ENCODE results near the gene XBP1.

XBP1 gene

GRCh38 chr22:28835630-28836189 is 35.3 kb upstream of the XBP1 start:
- Histone ChIP-seq H4K20me1 (ENCODE audit: insufficient read depth, low read length, poor library complexity, severe bottlenecking) (no peaks in the 10 kb centered on the region), H3K4me3 (ENCODE audit: low read length, poor library complexity, severe bottlenecking) (no peak overlapping the region), H3K27me3 (ENCODE audit: insufficient read depth, low read length, poor library complexity, severe bottlenecking) (no peaks in the 10 kb centered on the region), H3K4me1 (ENCODE audit: insufficient read depth, low read length, poor library complexity, severe bottlenecking) (peaks cover 22% of the 10 kb centered on the region), H3K9ac (ENCODE audit: low read depth, low read length, poor library complexity, severe bottlenecking) (no peak overlapping the region), H3K36me3 (ENCODE audit: insufficient read depth, low read length) (no peaks in the 10 kb centered on the region), H3F3A (ENCODE audit: low read depth) (no peaks in the 10 kb centered on the region), H3K79me2 (ENCODE audit: insufficient read depth, low read length) (no peaks in the 10 kb centered on the region), H3K9me3 (ENCODE audit: insufficient read depth, low read depth, low read length) (no peaks in the 10 kb centered on the region), H3K4me2 (ENCODE audit: low read depth, low read length, poor library complexity, severe bottlenecking) (no peak overlapping the region), H3K9me2 (replicated peaks; ENCODE audit: low read depth, low read length) (no peaks in the 10 kb centered on the region), H2AFZ (ENCODE audit: low read length) (no peak overlapping the region)
- no peak for TF ChIP-seq EZH2phosphoT487 (IDR thresholded peaks at IDR 0.05; ENCODE audit: borderline replicate concordance)
- no peak for TF ChIP-seq CTCF (conservative IDR thresholded peaks at IDR 0.05; ENCODE audit: low read length)

- no peaks in the 10 kb centered on the region for H3K79me2 ChIP-seq (ENCODE audit: insufficient read depth, low read length)
- no peaks in the 10 kb centered on the region for H3F3A ChIP-seq (ENCODE audit: low read depth)
- H3K9me3 ChIP-seq (ENCODE audit: insufficient read depth, low read depth, low read length): no peaks in the 10 kb centered on the region
- H3K9ac ChIP-seq (ENCODE audit: low read depth, low read length, poor library complexity, severe bottlenecking): no peak overlapping the region
- no peaks in the 10 kb centered on the region for H3K9me2 ChIP-seq (replicated peaks; ENCODE audit: low read depth, low read length)
- no peak overlapping the region for H3K4me2 ChIP-seq (ENCODE audit: low read depth, low read length, poor library complexity, severe bottlenecking)
- H3K4me3 ChIP-seq (ENCODE audit: low read length, poor library complexity, severe bottlenecking): no peak overlapping the region
- no peaks in the 10 kb centered on the region for H4K20me1 ChIP-seq (ENCODE audit: insufficient read depth, low read length, poor library complexity, severe bottlenecking)
- peaks cover 30% of the 10 kb centered on the region for H3K4me1 ChIP-seq (ENCODE audit: insufficient read depth, low read length, poor library complexity, severe bottlenecking)
- H3K36me3 ChIP-seq (ENCODE audit: insufficient read depth, low read length): no peaks in the 10 kb centered on the region
- H2AFZ ChIP-seq (ENCODE audit: low read length): no peak overlapping the region
- TF ChIP-seq EZH2phosphoT487 (IDR thresholded peaks at IDR 0.05; ENCODE audit: borderline replicate concordance) (no peak), CTCF (conservative IDR thresholded peaks at IDR 0.05; ENCODE audit: low read length) (no peak)
- H3K27me3 ChIP-seq (ENCODE audit: insufficient read depth, low read length, poor library complexity, severe bottlenecking): no peaks in the 10 kb centered on the region
These were observed 33.0 kb upstream of the XBP1 start for GRCh38 chr22:28833276-28833923.

- H3K79me2 ChIP-seq (ENCODE audit: insufficient read depth, low read length): no peaks in the 10 kb centered on the region
- TF ChIP-seq EZH2phosphoT487 (IDR thresholded peaks at IDR 0.05; ENCODE audit: borderline replicate concordance) (no peak), CTCF (conservative IDR thresholded peaks at IDR 0.05; ENCODE audit: low read length) (no peak)
- H3K9ac ChIP-seq (ENCODE audit: low read depth, low read length, poor library complexity, severe bottlenecking): no peak overlapping the region
- H3F3A ChIP-seq (ENCODE audit: low read depth): no peaks in the 10 kb centered on the region
- peaks cover 25% of the 10 kb centered on the region for H3K4me1 ChIP-seq (ENCODE audit: insufficient read depth, low read length, poor library complexity, severe bottlenecking)
- H3K9me3 ChIP-seq (ENCODE audit: insufficient read depth, low read depth, low read length): no peaks in the 10 kb centered on the region
- H3K4me3 ChIP-seq (ENCODE audit: low read length, poor library complexity, severe bottlenecking): no peak overlapping the region
- no peaks in the 10 kb centered on the region for H3K9me2 ChIP-seq (replicated peaks; ENCODE audit: low read depth, low read length)
- no peak overlapping the region for H3K4me2 ChIP-seq (ENCODE audit: low read depth, low read length, poor library complexity, severe bottlenecking)
- no peak overlapping the region for H2AFZ ChIP-seq (ENCODE audit: low read length)
- H4K20me1 ChIP-seq (ENCODE audit: insufficient read depth, low read length, poor library complexity, severe bottlenecking): no peaks in the 10 kb centered on the region
- no peaks in the 10 kb centered on the region for H3K36me3 ChIP-seq (ENCODE audit: insufficient read depth, low read length)
- no peaks in the 10 kb centered on the region for H3K27me3 ChIP-seq (ENCODE audit: insufficient read depth, low read length, poor library complexity, severe bottlenecking)
These were observed 32.4 kb upstream of the XBP1 start for GRCh38 chr22:28832731-28833130.

Data from Loucy (cell line).